NCI-H1105 (cell line): ENCODE measurements around the gene MUC2.

Experiments used
- DNase-seq: peaks from one replicate; lab custom pipeline; 2025; lab: John Stamatoyannopoulos, UW

Gene MUC2

GRCh38 chr11:1036931-1037330, 37.7 kb upstream of the MUC2 start:
- no peak for DNase-seq

GRCh38 chr11:1037506-1038055, 37.1 kb upstream of the MUC2 start:
- no peak for DNase-seq

- DNase-seq, result no peak
These were observed 36.3 kb upstream of the MUC2 start for GRCh38 chr11:1038361-1038760.

GRCh38 chr11:1038921-1039320, 35.8 kb upstream of the MUC2 start:
- no peak for DNase-seq

GRCh38 chr11:1039481-1040427, 34.9 kb upstream of the MUC2 start:
- no peak for DNase-seq

GRCh38 chr11:1040428-1041148, 34.1 kb upstream of the MUC2 start:
- no peak for DNase-seq

GRCh38 chr11:1041149-1041467, 33.6 kb upstream of the MUC2 start:
- no peak for DNase-seq

- DNase-seq, result no peak
These were observed 33.2 kb upstream of the MUC2 start for GRCh38 chr11:1041471-1041870.

- DNase-seq, result no peak
These were observed 32.6 kb upstream of the MUC2 start for GRCh38 chr11:1041936-1042608.

- no peak for DNase-seq
These were observed 31.8 kb upstream of the MUC2 start for GRCh38 chr11:1042626-1043562.

GRCh38 chr11:1043563-1044096, 31.0 kb upstream of the MUC2 start:
- no peak for DNase-seq

GRCh38 chr11:1044160-1044559, 30.5 kb upstream of the MUC2 start:
- no peak for DNase-seq

GRCh38 chr11:1047595-1048156, 27.0 kb upstream of the MUC2 start:
- DNase-seq, result no peak

- DNase-seq, result no peak
These were observed 26.2 kb upstream of the MUC2 start for GRCh38 chr11:1048375-1049070.

- DNase-seq, result no peak
These were observed 25.6 kb upstream of the MUC2 start for GRCh38 chr11:1049071-1049405.

GRCh38 chr11:1049431-1049891, 25.2 kb upstream of the MUC2 start:
- peak; percentile 84 for DNase-seq

- DNase-seq, result no peak
These were observed 24.6 kb upstream of the MUC2 start for GRCh38 chr11:1049911-1050580.

GRCh38 chr11:1050581-1051355, 23.9 kb upstream of the MUC2 start:
- DNase-seq, result peak; percentile 58
